GM12892 (cell line): ENCODE data around the gene TXNDC17.
"Not testable (repeated sequence)": the region's sequence is repeated elsewhere in the genome, so short reads cannot be mapped to it uniquely, and the experiment has no call there.

ENCODE experiments used
- POLR2A ChIP-seq: IDR thresholded peaks from 2 replicates; pipeline ENCODE4 v1.6.1; 2011; ENCODE audit warnings: low read depth, low read length, control low read depth
- POLR2AphosphoS5 ChIP-seq: IDR thresholded peaks from 2 replicates; pipeline ENCODE4 v1.6.1; 2011; ENCODE audit warnings: low read depth, low read length, control low read depth
- TAF1 ChIP-seq: IDR thresholded peaks from 2 replicates; pipeline ENCODE4 v1.6.1; 2011; ENCODE audit warnings: low read depth, mild to moderate bottlenecking, control low read depth, low read length, borderline replicate concordance

- not testable (repeated sequence) for TF ChIP-seq POLR2AphosphoS5, POLR2A
- peak; percentile 73 for TF ChIP-seq TAF1
Measured at GRCh38 chr17:6656797-6657632, 16.2 kb downstream of the TXNDC17 start.
